Measurements from ENCODE around the gene CSMD2.

Gene CSMD2

GRCh38 chr1:33610864-33611455 is 554.1 kb downstream of the CSMD2 start:
- TF ChIP-seq REST (IDR thresholded peaks at IDR 0.05; ENCODE audit: insufficient read depth in 1 of 2, low read depth in 2 of 2, low read length in 2 of 2) (no peak), FOXP2 (optimal IDR thresholded peaks at IDR 0.05; ENCODE audit: borderline replicate concordance, extremely low read depth, extremely low read length, insufficient read depth) (no peak), TAF1 (IDR thresholded peaks at IDR 0.05; ENCODE audit: borderline replicate concordance, insufficient read depth, low read length) (no peak), SIN3A (IDR thresholded peaks at IDR 0.05; ENCODE audit: borderline replicate concordance, insufficient read depth, low read length) (no peak), POLR2AphosphoS5 (IDR thresholded peaks at IDR 0.05; ENCODE audit: low read depth, low read length) (no peak)

DNA sequence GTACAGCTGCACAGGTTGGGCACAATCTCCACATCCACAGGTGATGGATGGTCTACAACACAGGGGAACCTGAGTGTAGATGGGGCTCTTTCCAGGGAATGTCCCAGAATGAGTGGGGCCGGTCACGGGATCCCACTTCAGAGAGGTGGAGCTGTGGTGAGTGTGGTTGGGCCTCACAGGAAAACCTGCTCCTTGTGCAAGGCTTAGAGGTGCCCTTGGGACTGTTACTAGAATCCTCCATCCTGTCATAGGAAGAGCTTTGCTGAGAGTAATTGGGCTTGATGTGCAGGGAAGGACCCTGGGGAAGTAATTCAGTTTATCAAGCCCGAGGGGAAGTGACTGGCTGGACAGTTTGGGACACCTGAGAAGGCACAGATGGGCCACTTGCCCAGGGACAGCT is 554.6 kb downstream of the CSMD2 start:
- TF ChIP-seq FOXP2 (optimal IDR thresholded peaks at IDR 0.05; ENCODE audit: borderline replicate concordance, extremely low read depth, extremely low read length, insufficient read depth): no peak
- no peak for TF ChIP-seq SIN3A (IDR thresholded peaks at IDR 0.05; ENCODE audit: borderline replicate concordance, insufficient read depth, low read length)
- no peak for TF ChIP-seq TAF1 (IDR thresholded peaks at IDR 0.05; ENCODE audit: borderline replicate concordance, insufficient read depth, low read length)
- no peak for TF ChIP-seq REST (IDR thresholded peaks at IDR 0.05; ENCODE audit: insufficient read depth in 1 of 2, low read depth in 2 of 2, low read length in 2 of 2)
- TF ChIP-seq POLR2AphosphoS5 (IDR thresholded peaks at IDR 0.05; ENCODE audit: low read depth, low read length): no peak

GRCh38 chr1:33609739-33610138 is 555.3 kb downstream of the CSMD2 start:
- TF ChIP-seq FOXP2 (optimal IDR thresholded peaks at IDR 0.05; ENCODE audit: borderline replicate concordance, extremely low read depth, extremely low read length, insufficient read depth) (no peak), SIN3A (IDR thresholded peaks at IDR 0.05; ENCODE audit: borderline replicate concordance, insufficient read depth, low read length) (no peak), REST (IDR thresholded peaks at IDR 0.05; ENCODE audit: insufficient read depth in 1 of 2, low read depth in 2 of 2, low read length in 2 of 2) (no peak), TAF1 (IDR thresholded peaks at IDR 0.05; ENCODE audit: borderline replicate concordance, insufficient read depth, low read length) (no peak), POLR2AphosphoS5 (IDR thresholded peaks at IDR 0.05; ENCODE audit: low read depth, low read length) (no peak)

- TF ChIP-seq FOXP2 (optimal IDR thresholded peaks at IDR 0.05; ENCODE audit: borderline replicate concordance, extremely low read depth, extremely low read length, insufficient read depth): no peak
- no peak for TF ChIP-seq POLR2AphosphoS5 (IDR thresholded peaks at IDR 0.05; ENCODE audit: low read depth, low read length)
- TF ChIP-seq REST (IDR thresholded peaks at IDR 0.05; ENCODE audit: insufficient read depth in 1 of 2, low read depth in 2 of 2, low read length in 2 of 2): no peak
- TF ChIP-seq TAF1 (IDR thresholded peaks at IDR 0.05; ENCODE audit: borderline replicate concordance, insufficient read depth, low read length): no peak
- TF ChIP-seq SIN3A (IDR thresholded peaks at IDR 0.05; ENCODE audit: borderline replicate concordance, insufficient read depth, low read length): no peak
Observed at GRCh38 chr1:33608825-33609400, 556.1 kb downstream of the CSMD2 start.

Data from PFSK-1 (cell line).